HepG2 (cell line): ENCODE data around the gene GLRA3. TPM values are rescaled to one million over a fixed set of nuclear protein-coding genes. Genes with fewer than 3 reads are reported as not detected.

Source experiments
- KDM4B ChIP-seq: sonication (generic); formaldehyde crosslinking; IDR thresholded peaks from 2 replicates; pipeline ENCODE4 v1.4.0; 2020; ENCODE audit warnings: missing genetic modification reagents
- KLF13 ChIP-seq: sonication (generic); formaldehyde crosslinking; IDR thresholded peaks from 2 replicates; pipeline ENCODE4 v1.4.0; 2020; ENCODE audit warnings: mild to moderate bottlenecking, missing genetic modification reagents
- NFATC3 ChIP-seq: sonication (generic); formaldehyde crosslinking; IDR thresholded peaks from 2 replicates; pipeline ENCODE4 v1.5.1; 2020; ENCODE audit warnings: mild to moderate bottlenecking, missing genetic modification reagents
- ZFP36L2 ChIP-seq: sonication (generic); formaldehyde crosslinking; IDR thresholded peaks from 2 replicates; pipeline ENCODE4 v1.4.0; 2020; ENCODE audit warnings: missing genetic modification reagents
- polyA plus RNA-seq, 8 experiments: library from polyadenylated mRNA; depleted of rRNA in 3 of 8; stranded (reverse) in 7 of 8; unstranded in 1 of 8; fragments of >200 nt; fragmentation: Illumina TruSeq in 4 of 8; extraction: Trizol in 4 of 8; gene quantifications; 2 replicates each; pipeline versions ENCODE4 v1.2.1 to v1.2.3, GENCODE V29; 2011 to 2016; ENCODE audit warnings: low read depth in 4 of 8, missing spikeins in 1 of 8, mixed read lengths in 1 of 8; ENCODE audit not compliant: insufficient read depth in 1 of 8
- total RNA-seq, 5 experiments: library from RNA; depleted of rRNA; stranded (reverse); fragments of >200 nt; fragmentation: Illumina TruSeq; extraction: Trizol; gene quantifications; 2 replicates each; pipeline ENCODE4 v1.2.3, GENCODE V29; 2016; ENCODE audit warnings: low read depth in 1 of 5
- TF ChIP-seq, protein P1 (sequence below), 2 experiments: sonication (generic) in 1 of 2; formaldehyde crosslinking in 1 of 2; IDR thresholded peaks; 2 replicates each; pipeline versions ENCODE4 v1.6.1 to v1.9.0; 2014 to 2022; ENCODE audit warnings: antibody characterized with exemption in 1 of 2, borderline replicate concordance in 1 of 2, inconsistent platforms in 1 of 2, low read depth in 1 of 2, missing genetic modification reagents in 1 of 2
- TF ChIP-seq, protein P2 (sequence below): sonication (generic); formaldehyde crosslinking; IDR thresholded peaks from 2 replicates; pipeline ENCODE4 v1.4.0; 2020; ENCODE audit warnings: low read depth, missing genetic modification reagents
- TF ChIP-seq, protein P3 (sequence below): sonication (generic); formaldehyde crosslinking; IDR thresholded peaks from 2 replicates; pipeline ENCODE4 v1.4.0; 2020; ENCODE audit warnings: missing genetic modification reagents

GLRA3 gene
- total and polyA plus RNA-seq, 2 of the 13 experiments (the other 11 are each of a cell fraction or from before 2014, with no cell fraction given), result not detected

DNA sequence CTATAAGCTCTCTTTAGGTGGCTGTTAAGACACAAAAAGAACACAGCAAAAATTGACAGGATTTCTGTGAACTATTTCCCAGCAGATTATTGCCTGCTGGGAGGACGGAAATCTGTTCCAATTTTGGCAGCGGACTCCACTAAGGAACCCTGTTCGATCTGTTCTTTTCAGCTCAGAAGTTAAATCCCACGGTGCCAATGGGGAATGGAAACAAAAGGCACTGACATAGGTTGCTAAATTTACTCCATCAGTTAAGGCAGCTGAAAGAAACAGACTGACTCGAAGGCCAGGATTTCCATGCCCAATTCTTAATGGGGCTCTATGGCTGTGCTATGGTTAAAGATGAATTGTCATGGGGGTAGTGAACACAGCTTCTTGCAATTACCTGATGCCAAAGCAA lies 180.2 kb downstream of the GLRA3 start (continued):
- TF ChIP-seq, protein P1, sequence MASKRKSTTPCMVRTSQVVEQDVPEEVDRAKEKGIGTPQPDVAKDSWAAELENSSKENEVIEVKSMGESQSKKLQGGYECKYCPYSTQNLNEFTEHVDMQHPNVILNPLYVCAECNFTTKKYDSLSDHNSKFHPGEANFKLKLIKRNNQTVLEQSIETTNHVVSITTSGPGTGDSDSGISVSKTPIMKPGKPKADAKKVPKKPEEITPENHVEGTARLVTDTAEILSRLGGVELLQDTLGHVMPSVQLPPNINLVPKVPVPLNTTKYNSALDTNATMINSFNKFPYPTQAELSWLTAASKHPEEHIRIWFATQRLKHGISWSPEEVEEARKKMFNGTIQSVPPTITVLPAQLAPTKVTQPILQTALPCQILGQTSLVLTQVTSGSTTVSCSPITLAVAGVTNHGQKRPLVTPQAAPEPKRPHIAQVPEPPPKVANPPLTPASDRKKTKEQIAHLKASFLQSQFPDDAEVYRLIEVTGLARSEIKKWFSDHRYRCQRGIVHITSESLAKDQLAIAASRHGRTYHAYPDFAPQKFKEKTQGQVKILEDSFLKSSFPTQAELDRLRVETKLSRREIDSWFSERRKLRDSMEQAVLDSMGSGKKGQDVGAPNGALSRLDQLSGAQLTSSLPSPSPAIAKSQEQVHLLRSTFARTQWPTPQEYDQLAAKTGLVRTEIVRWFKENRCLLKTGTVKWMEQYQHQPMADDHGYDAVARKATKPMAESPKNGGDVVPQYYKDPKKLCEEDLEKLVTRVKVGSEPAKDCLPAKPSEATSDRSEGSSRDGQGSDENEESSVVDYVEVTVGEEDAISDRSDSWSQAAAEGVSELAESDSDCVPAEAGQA (IDR thresholded peaks at IDR 0.05; ENCODE audit: low read depth), result no peak
- TF ChIP-seq, protein P1 (CRISPR knock-in tag; IDR thresholded peaks at IDR 0.05; ENCODE audit: borderline replicate concordance), result no peak
- no peak for TF ChIP-seq KLF13 (CRISPR knock-in tag)
- TF ChIP-seq NFATC3 (CRISPR knock-in tag), result no peak
- TF ChIP-seq, protein P2, sequence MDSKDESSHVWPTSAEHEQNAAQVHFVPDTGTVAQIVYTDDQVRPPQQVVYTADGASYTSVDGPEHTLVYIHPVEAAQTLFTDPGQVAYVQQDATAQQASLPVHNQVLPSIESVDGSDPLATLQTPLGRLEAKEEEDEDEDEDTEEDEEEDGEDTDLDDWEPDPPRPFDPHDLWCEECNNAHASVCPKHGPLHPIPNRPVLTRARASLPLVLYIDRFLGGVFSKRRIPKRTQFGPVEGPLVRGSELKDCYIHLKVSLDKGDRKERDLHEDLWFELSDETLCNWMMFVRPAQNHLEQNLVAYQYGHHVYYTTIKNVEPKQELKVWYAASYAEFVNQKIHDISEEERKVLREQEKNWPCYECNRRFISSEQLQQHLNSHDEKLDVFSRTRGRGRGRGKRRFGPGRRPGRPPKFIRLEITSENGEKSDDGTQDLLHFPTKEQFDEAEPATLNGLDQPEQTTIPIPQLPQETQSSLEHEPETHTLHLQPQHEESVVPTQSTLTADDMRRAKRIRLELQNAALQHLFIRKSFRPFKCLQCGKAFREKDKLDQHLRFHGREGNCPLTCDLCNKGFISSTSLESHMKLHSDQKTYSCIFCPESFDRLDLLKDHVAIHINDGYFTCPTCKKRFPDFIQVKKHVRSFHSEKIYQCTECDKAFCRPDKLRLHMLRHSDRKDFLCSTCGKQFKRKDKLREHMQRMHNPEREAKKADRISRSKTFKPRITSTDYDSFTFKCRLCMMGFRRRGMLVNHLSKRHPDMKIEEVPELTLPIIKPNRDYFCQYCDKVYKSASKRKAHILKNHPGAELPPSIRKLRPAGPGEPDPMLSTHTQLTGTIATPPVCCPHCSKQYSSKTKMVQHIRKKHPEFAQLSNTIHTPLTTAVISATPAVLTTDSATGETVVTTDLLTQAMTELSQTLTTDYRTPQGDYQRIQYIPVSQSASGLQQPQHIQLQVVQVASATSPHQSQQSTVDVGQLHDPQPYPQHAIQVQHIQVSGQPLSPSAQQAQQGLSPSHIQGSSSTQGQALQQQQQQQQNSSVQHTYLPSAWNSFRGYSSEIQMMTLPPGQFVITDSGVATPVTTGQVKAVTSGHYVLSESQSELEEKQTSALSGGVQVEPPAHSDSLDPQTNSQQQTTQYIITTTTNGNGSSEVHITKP (CRISPR knock-in tag), result no peak
- TF ChIP-seq ZFP36L2 (CRISPR knock-in tag), result no peak
- TF ChIP-seq KDM4B (CRISPR knock-in tag), result no peak
- TF ChIP-seq, protein P3, sequence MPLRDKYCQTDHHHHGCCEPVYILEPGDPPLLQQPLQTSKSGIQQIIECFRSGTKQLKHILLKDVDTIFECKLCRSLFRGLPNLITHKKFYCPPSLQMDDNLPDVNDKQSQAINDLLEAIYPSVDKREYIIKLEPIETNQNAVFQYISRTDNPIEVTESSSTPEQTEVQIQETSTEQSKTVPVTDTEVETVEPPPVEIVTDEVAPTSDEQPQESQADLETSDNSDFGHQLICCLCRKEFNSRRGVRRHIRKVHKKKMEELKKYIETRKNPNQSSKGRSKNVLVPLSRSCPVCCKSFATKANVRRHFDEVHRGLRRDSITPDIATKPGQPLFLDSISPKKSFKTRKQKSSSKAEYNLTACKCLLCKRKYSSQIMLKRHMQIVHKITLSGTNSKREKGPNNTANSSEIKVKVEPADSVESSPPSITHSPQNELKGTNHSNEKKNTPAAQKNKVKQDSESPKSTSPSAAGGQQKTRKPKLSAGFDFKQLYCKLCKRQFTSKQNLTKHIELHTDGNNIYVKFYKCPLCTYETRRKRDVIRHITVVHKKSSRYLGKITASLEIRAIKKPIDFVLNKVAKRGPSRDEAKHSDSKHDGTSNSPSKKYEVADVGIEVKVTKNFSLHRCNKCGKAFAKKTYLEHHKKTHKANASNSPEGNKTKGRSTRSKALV (CRISPR knock-in tag), result no peak
